Measurements from ENCODE around the gene TUBA4B.

TUBA4B gene

GRCh38 chr2:219218732-219219701, 34.0 kb upstream of the TUBA4B start, which contains the start of gene ABCB6:
Gene ABCB6, minus strand, starts transcription at chr2:219218958. Its CDS starts 285 bp downstream, at chr2:219218673.
- DNase-seq, result peak; percentile 90

- DNase-seq, result no peak
These were observed 33.1 kb upstream of the TUBA4B start for GRCh38 chr2:219219784-219220532.

GRCh38 chr2:219220652-219221402, 32.2 kb upstream of the TUBA4B start:
- DNase-seq, result no peak

- no peak for DNase-seq
These were observed 31.0 kb upstream of the TUBA4B start for GRCh38 chr2:219221957-219222518.

- no peak for DNase-seq
These were observed 29.0 kb upstream of the TUBA4B start for GRCh38 chr2:219223831-219224610.

- no peak for DNase-seq
These were observed 27.7 kb upstream of the TUBA4B start for GRCh38 chr2:219225350-219225749.

GRCh38 chr2:219228041-219228910, 24.8 kb upstream of the TUBA4B start:
- DNase-seq, result no peak

GRCh38 chr2:219228911-219229304, 24.1 kb upstream of the TUBA4B start:
- no peak for DNase-seq

- peak; percentile 99 for DNase-seq
These were observed 23.6 kb upstream of the TUBA4B start, which contains the start of the genes ANKZF1 and ATG9A for GRCh38 chr2:219229305-219230058. Gene ANKZF1, plus strand, starts transcription at chr2:219229806. Its CDS starts 452 bp downstream, at chr2:219230258. Gene ATG9A, minus strand, starts transcription at chr2:219229636. Its CDS starts 1,612 bp downstream, at chr2:219228024.

- DNase-seq, result peak; percentile 34
These were observed 22.9 kb upstream of the TUBA4B start for GRCh38 chr2:219230059-219230540.

- no peak for DNase-seq
These were observed 18.7 kb upstream of the TUBA4B start for GRCh38 chr2:219234331-219234730.

- DNase-seq, result no peak
These were observed 9.7 kb upstream of the TUBA4B start for GRCh38 chr2:219243291-219243761.

- DNase-seq, result no peak
These were observed 8.3 kb upstream of the TUBA4B start for GRCh38 chr2:219244789-219245147.

GRCh38 chr2:219245148-219245898, 7.7 kb upstream of the TUBA4B start, which contains the start of the genes GLB1L and STK16:
Gene GLB1L, minus strand, starts transcription at chr2:219245444. Its CDS starts 1,871 bp downstream, at chr2:219243573.
Gene STK16, plus strand, starts transcription at chr2:219245479. Its CDS starts 521 bp downstream, at chr2:219246000.
- peak; percentile 88 for DNase-seq

GRCh38 chr2:219245899-219246230, 7.2 kb upstream of the TUBA4B start:
- DNase-seq, result peak; percentile 28

- no peak for DNase-seq
These were observed 6.5 kb upstream of the TUBA4B start for GRCh38 chr2:219246559-219246958.

GRCh38 chr2:219247678-219248642, 5.1 kb upstream of the TUBA4B start:
- DNase-seq, result peak; percentile 81
